H1 (cell line): Measurements from ENCODE around the gene SLC5A12. TPM values are rescaled to one million over a fixed set of nuclear protein-coding genes. Genes with fewer than 3 reads are reported as not detected.

Source experiments
- polyA plus RNA-seq, 7 experiments: library from polyadenylated mRNA; depleted of rRNA in 3 of 7; stranded (reverse) in 5 of 7; unstranded in 2 of 7; fragments of >200 nt in 5 of 7; fragments of 200-250 nt in 2 of 7; gene quantifications; 1 replicate in 5 of 7; 2 replicates in 1 of 7; 4 replicates in 1 of 7; pipeline versions ENCODE4 v1.2.1 to v1.2.3, GENCODE V29; 2011 to 2013; ENCODE audit warnings: missing spikeins in 2 of 7, mixed read lengths in 2 of 7
- total RNA-seq: library from RNA; stranded (reverse); fragmentation: NEBNext Ultra II Directional; extraction: Animal tissue kit (Norgen Biotek cat#: 25700); gene quantifications from 2 replicates; pipeline ENCODE4 v1.2.1, GENCODE V29; 2021

SLC5A12 gene
- total and polyA plus RNA-seq, 2 of the 8 experiments (the other 6 are each of a cell fraction or from before 2014, with no cell fraction given) = 1.3 to 1.4 TPM

Other genes starting within 250 kb of the SLC5A12 start
- not detected in 2 replicates for gene MUC15, start 149.8 kb downstream of the SLC5A12 start, total RNA-seq
- gene MUC15, start 149.8 kb downstream of the SLC5A12 start, polyA plus RNA-seq (2011; rRNA removed) = not detected in 2 replicates